Measurements from ENCODE around the gene MACROD1. TPM values are rescaled to one million over a fixed set of nuclear protein-coding genes. Genes with fewer than 3 reads are reported as not detected.
A peak's percentile ranks its signal among the peaks of the same experiment; 100 is the strongest.

MACROD1 gene
- total RNA-seq, 1 donor from 2014 or later: 20.6 TPM

- DNase-seq (ENCODE audit: low spot score) (no peak), ATAC-seq (no peak)
- intact Hi-C loops (cut with DNase I): no loop called here
Measured at GRCh38 chr11:64121663-64122410, 44.1 kb downstream of the MACROD1 start.

DNA sequence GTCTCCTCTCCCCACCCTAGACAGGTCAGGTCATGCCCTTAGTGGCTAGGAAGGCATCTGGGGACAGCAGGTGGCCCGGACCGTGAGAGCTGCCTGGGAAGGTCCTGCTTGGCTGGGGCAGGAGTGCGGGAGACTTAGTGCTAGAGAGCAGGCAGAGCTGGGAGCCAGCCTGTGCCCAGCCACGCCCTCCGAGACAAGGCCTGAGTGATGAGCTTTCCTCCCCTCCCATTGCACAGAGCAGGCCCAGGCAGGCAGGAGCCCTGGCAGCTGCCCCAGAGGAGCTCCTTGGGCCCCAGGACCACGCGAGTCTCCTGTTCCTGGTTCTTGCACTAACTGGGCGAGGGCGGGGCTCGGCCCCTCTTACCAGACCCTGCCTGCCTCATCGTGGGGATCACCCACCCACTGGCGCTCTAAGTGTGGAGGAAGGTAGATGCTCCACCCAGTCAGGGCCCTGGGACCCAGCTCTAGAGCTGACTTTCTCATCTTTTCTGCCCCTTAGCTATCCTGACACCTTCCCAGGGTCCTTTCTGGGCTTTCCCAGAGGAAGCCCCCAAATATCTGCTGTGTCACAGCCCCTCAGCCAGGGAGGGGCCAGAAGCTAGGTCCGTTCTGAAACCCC is 44.9 kb downstream of the MACROD1 start:
- intact Hi-C loops (cut with DNase I): no loop called here
- ATAC-seq (peak; percentile 29), DNase-seq (ENCODE audit: low spot score) (no peak)

DNA sequence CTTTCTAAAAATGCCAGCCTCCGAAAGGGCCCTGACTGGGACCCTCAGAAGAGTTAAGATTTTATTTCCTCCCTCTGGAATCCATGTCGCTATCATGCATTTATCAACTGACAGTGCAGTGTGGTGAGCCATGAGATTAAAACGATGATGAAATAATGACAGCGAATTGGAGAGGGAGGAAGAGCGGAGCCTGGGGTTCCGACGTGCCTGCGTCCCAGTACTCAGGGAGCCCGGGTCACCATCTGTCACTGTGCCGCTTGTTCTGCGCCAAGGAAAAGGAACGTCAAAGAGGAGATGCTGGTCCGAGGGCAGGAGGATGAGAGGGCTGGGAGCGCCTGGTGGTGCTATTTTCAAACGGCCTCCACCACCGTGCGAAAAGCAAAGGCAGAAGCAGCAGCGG is 46.2 kb downstream of the MACROD1 start:
- ATAC-seq (no peak), DNase-seq (ENCODE audit: low spot score) (no peak)
- intact Hi-C loops (cut with DNase I): no loop called here

DNA sequence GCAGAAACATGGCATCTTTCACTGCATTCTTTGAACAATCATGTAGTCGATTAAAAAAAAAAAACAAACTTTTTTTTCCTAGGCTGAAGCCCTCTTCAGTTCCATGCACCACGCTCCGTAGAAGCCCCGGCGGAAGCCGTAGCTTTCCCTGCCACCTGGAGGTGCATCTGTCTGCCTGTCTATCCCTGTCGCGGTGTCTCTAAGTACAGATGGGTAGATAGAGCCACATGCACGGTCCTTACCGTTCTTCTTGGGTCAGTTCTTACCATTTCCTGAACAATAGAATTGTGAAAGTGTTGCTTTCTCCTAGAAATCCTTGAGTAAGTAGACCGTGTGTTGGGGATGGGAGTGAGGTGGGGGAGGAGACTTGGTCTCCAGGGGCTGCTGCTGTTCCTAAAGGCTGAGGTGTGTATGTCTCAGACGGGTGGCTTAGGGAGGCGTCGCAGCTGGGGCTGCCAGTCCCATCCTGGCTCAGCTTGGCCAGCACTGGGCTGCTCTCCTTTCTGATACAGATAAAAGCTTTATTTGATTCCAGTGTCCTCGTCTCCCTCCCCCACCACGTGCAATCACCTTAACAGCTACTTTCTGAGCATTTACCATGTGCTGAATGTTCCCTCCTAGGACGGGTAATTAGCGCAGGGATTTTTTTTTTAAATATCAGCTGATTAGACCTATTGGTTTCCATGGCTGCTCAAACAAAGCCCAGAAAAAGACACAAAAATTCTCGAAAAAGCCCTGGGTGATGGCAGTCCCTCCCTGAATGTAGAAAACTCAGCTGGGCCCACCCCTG is 46.8 kb downstream of the MACROD1 start:
- ATAC-seq: no peak
- intact Hi-C loops (cut with DNase I): no loop called here
- DNase-seq (ENCODE audit: low spot score): no peak

DNA sequence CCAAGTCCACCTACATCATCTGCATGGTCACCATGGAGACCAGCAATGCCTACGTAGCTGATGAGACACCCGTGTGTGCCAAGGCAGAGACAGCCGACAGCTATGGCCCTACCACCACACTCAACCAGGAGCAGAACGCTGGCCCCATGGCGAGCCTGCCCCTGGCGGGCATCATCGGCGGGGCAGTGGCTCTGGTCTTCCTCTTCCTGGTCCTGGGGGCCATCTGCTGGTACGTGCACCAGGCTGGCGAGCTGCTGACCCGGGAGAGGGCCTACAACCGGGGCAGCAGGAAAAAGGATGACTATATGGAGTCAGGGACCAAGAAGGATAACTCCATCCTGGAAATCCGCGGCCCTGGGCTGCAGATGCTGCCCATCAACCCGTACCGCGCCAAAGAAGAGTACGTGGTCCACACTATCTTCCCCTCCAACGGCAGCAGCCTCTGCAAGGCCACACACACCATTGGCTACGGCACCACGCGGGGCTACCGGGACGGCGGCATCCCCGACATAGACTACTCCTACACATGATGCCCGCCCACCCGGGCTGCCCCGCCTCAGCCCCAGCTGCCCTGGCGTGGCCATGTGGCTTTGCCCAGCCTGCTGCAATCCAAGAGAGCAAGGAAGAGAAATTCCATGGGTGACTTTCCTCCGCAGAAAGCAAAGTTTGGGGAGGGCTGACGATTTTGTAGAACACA is 48.0 kb downstream of the MACROD1 start:
- DNase-seq (ENCODE audit: low spot score): no peak
- peak; percentile 11 for ATAC-seq
- intact Hi-C loops (cut with DNase I): no loop called here

DNA sequence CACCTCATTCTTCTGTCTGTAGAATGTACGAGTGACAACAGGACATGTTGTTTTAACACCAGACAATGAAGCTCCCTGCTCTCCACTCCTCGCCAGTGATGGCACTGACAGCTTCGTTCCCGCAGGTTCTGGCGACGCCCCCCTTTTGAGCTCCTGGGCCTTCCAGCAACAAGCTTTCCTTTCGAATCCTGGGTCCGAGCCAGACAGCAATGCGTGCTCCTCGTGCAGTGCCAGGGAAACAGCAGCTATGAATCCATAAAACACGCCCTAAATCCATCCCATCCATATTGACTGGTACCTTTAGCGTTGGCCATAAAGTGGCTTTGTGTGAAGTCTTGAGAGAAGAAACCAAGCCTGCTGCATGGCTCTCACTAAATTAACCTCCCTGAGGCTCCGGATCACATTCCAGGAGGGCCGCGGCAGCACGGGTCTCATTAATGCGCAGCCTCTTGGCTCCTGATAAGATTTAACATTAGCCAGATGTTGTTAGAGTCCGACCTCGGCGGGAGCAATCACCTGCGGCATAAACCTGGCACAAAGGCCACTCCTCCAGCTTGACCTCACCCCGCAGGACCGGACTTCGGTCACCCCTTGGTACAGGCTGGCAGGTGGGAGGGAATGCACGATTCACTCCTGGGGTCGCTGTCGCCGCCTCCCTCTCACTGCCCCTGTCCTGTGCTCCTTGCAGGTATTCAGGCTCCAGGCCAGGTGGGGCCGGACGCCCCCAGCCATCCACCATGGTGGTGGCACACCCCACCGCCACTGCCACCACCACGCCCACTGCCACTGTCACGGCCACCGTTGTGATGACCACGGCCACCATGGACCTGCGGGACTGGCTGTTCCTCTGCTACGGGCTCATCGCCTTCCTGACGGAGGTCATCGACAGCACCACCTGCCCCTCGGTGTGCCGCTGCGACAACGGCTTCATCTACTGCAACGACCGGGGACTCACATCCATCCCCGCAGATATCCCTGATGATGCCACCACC is 50.1 kb downstream of the MACROD1 start:
- intact Hi-C loops (cut with DNase I): no loop called here
- DNase-seq (ENCODE audit: low spot score): no peak
- no peak for ATAC-seq

GRCh38 chr11:64114231-64114630 is 51.7 kb downstream of the MACROD1 start:
- no peak for DNase-seq (ENCODE audit: low spot score)
- no peak for ATAC-seq
- intact Hi-C loops (cut with DNase I): no loop called here

DNA sequence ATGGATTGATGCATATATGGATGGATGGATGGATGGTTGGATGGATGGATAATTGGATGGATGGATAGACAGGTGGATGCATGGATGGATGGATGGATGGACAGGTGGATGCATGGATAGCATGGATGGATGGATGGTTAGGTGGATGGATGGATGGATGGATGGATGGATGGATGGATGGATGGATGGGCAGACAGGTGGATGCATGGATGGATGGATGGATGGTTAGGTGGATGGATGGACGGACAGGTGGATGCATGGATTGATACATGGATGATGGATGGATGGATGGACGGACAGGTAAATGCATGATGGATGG is 52.5 kb downstream of the MACROD1 start:
- DNase-seq (ENCODE audit: low spot score): no peak
- intact Hi-C loops (cut with DNase I): no loop called here
- ATAC-seq: no peak

DNA sequence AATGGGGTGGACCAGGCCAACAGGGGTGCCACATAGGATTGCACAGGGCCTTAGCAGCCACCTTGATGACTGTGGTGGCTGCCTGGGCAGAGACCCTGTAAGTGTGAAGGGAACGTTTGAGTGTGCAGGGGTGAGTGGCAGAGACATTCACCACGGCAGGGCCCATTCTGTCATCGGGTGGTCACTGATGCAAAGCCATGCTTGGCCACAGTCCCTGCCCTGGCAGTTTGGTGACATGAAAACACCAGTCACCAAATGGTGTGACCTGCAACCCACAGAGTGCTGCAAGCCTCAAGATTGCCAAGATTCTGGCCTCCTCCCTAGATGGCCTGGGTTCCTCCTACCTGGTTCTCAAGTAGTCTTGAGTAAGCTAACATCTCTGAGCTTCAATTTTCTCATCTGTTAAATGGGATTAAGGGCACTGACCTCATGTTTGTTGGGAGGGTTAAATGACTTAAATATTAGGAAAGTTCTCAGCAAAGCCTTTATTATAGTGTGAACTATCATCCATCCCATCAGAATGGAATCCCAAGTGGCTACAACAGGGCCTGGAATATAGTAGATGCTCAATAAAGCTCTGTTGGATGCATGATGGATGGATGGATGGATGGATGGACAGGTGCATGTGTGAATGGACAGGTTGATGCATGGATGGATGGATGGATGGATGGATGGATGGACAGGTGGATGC is 53.0 kb downstream of the MACROD1 start:
- intact Hi-C loops (cut with DNase I): no loop called here
- no peak for ATAC-seq
- no peak for DNase-seq (ENCODE audit: low spot score)

- intact Hi-C loops (cut with DNase I): no loop called here
- no peak for DNase-seq (ENCODE audit: low spot score)
- ATAC-seq: no peak
Measured at GRCh38 chr11:64110465-64111375, 55.2 kb downstream of the MACROD1 start.

DNA sequence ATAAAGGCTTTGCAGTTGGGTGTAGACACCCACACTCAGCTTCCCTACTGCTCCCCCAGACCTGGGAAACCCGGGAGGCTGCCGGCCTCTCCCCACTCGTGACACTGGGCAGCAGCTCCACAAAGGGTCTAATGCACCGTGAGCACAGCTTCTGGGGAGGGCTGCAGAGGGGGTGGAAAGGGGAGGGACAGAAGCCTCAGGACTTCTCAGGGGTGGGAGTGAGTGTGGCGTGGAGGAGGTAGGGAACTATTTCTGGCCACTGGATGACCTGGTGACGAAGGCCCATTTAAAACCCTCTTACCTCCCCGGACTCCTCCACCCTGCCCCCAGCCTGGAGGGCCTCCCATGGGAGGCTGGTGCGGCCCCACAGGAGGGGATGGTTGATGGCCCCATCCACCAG is 56.6 kb downstream of the MACROD1 start:
- ATAC-seq (no peak), DNase-seq (ENCODE audit: low spot score) (no peak)
- intact Hi-C loops (cut with DNase I): no loop called here

- ATAC-seq: no peak
- DNase-seq (ENCODE audit: low spot score): no peak
- intact Hi-C loops (cut with DNase I): no loop called here
Measured at GRCh38 chr11:64107303-64107702, 58.6 kb downstream of the MACROD1 start.

DNA sequence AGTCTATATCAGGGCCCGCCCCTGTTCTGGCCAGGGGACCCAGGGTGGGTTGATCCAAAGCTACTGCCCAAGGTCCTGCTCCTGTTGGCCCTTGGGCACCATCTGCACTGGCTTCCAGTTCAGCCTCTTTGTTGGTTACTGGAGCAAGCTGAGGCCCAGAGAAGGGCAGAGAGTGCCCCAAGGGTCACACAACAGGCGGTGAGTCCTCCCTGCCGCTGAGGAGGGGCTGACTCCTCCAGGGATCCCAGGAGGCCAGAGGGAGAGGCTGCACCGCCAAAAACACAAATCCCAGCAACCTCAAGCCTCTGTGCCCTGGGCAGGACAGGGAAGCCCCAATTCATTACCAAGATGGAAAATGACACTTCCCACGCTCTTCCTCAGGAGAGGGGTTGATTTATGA is 61.3 kb downstream of the MACROD1 start:
- intact Hi-C loops (cut with DNase I): no loop called here
- no peak for DNase-seq (ENCODE audit: low spot score)
- no peak for ATAC-seq

- DNase-seq (ENCODE audit: low spot score) (no peak), ATAC-seq (no peak)
- intact Hi-C loops (cut with DNase I): no loop called here
Measured at GRCh38 chr11:64103277-64103985, 62.5 kb downstream of the MACROD1 start.

DNA sequence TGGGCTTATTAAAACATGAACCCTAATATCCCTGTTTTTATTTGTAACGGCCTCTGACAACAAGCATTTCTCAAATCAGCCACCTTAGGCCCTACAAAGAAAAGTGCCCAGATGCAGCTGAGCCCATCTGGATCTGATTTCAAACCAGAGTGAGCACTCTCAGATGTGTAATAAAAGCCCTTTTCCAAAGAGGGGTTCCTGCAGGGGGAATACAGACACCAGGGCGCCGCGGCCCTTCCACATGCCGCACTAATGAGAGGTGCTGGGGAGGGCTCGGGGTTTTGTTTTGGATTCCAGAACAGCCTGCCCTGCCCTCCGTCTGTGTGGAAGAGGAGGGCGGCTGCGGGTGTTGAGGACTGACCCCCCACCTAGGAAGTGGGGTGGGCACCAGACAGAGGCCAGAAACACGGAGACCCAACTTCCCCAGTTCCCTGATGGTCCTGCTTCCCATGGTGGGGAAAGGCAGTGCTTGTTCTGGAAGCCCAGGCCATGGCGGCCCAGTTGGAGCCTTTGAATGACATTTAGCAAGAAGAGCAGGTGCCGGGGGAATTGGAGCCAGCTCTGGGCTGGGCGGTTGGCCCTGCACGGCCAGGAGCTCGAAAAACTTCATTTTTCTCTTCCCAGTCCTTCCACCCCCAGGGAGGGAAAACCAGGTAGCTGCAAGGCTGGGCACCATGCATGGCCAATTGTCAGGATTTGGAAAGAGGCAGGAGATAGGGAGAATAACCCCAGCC is 63.7 kb downstream of the MACROD1 start:
- intact Hi-C loops (cut with DNase I): no loop called here
- ATAC-seq (no peak), DNase-seq (ENCODE audit: low spot score) (no peak)

DNA sequence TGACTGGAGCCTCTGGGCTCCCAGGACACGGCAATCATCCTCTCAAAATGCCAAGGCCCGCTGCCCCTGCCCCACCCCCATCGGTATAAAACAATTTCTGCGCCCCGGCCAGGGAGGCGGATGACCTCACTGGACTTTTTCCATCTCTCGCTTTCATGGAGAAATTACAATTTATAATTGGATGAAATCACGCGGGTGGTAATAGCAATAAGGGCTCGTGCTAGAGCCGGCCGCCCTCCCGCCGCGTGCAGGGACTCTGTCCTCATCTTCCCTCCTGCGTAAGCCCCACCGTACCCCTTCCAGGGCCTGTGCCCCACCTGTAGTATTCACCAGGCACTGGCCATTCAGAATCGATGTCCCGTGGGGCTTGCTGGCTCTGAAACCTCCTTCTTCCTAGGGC is 64.5 kb downstream of the MACROD1 start:
- ATAC-seq: peak; percentile 68
- no peak for DNase-seq (ENCODE audit: low spot score)
- intact Hi-C loops (cut with DNase I): no loop called here
